NCI-H82 treated with DMSO at 0.1 percent for 48 hours (cell line): ENCODE data around the gene GNPAT.
"Not testable (repeated sequence)": the region's sequence is repeated elsewhere in the genome, so short reads cannot be mapped to it uniquely, and the experiment has no call there.

ENCODE experiments used
- DNase-seq: peaks from one replicate; lab custom pipeline; 2025; ENCODE audit not compliant: unreplicated experiment; lab: John Stamatoyannopoulos, UW

Gene GNPAT

DNA sequence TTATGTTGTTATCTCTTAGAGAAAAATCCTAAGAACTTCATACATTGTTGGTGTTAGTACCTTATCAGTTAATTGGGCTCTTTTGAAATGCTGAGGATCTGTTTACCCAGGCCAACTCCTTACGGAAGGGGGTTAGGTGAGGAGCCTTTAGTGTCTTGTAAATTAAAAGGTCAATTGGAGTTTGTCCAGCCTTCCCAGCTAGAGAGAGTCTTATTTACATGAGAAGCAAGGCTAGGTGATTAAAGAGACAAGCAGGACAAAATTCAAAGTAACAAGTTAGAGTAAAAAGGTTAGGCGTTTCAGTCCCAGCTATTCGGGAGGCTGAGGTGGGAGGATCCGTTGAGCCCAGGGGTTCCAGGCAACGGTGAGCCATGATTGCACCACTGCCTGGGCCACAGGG, 28.7 kb upstream of the GNPAT start:
- DNase-seq = not testable (repeated sequence)

- no peak for DNase-seq
Measured at GRCh38 chr1:231213831-231214573, 27.0 kb upstream of the GNPAT start.

GRCh38 chr1:231214918-231215680, 25.9 kb upstream of the GNPAT start:
- DNase-seq = no peak

DNA sequence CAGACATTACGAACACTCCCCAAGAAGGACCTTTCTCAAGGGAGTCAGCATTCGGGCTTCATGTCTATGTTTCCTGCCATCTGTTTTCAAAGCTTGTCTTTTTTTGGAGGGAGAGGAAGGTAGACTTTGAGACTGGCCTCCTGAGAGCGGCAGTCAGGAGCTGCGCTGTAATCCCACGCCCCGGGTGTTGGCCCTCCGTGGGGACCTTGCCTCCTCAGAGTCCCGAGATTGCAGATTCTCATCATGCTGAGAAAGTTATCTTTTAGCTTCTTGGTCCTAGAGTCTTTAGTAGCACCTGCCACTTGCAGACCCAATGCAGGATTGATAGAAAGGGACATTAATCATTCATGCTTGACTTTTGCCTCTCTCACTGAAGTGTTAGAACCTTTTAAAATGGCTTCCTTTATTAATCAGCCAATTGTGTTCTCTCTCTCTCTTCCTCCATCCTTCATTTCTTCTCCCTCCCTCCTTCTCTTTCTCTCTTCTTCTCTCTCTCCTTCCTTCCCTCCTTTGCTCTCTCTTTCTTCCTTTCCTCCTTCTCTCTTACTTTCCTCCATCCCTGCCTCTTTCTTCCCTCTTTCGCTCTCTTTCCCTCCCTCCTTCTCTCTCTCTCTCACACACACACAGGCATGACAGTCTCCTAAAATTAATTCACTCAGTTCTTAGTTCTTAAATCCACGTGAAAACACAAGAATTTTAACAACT, 25.2 kb upstream of the GNPAT start:
- DNase-seq = no peak

DNA sequence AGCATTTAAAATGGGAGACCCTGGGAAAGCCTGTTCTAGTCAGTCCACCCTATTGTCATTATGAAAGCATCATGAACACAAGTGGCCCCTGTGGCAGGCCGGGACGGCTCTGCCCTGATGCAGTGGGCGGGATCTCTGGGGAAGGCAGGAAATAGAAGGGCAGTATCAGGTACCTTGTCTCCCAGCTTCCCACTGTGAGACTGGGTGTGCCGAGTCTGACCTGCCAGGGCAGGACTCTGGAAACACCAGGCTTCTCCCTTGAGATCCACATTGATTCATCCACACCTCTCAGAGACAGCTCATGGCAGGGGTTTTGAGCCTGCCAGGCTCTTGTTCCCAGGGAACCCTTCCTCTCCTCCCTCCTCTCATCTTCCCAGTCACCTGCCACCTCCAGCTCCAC, 24.5 kb upstream of the GNPAT start:
- no peak for DNase-seq

DNA sequence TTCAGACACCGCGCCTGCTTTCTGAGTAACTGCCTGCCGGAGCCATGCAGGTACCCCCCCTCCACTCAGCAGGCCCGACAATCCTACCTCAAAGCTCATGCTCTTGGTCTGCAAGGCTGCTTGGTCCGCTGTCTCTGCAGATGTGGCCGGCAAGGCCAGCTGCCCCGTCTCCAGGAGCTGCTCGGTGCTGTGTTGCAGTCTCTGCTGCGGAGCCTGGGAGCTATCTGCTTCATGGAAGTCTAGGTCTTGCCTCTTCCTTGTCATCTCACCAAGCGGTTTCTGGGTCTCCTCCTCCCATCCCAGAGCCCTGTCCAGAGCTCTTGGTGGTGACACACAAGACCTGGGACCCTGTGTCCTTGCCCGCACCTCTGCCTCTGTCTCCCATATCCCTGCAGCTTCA, 24.0 kb upstream of the GNPAT start:
- no peak for DNase-seq

GRCh38 chr1:231218078-231218477, 22.9 kb upstream of the GNPAT start:
- DNase-seq = no peak

DNA sequence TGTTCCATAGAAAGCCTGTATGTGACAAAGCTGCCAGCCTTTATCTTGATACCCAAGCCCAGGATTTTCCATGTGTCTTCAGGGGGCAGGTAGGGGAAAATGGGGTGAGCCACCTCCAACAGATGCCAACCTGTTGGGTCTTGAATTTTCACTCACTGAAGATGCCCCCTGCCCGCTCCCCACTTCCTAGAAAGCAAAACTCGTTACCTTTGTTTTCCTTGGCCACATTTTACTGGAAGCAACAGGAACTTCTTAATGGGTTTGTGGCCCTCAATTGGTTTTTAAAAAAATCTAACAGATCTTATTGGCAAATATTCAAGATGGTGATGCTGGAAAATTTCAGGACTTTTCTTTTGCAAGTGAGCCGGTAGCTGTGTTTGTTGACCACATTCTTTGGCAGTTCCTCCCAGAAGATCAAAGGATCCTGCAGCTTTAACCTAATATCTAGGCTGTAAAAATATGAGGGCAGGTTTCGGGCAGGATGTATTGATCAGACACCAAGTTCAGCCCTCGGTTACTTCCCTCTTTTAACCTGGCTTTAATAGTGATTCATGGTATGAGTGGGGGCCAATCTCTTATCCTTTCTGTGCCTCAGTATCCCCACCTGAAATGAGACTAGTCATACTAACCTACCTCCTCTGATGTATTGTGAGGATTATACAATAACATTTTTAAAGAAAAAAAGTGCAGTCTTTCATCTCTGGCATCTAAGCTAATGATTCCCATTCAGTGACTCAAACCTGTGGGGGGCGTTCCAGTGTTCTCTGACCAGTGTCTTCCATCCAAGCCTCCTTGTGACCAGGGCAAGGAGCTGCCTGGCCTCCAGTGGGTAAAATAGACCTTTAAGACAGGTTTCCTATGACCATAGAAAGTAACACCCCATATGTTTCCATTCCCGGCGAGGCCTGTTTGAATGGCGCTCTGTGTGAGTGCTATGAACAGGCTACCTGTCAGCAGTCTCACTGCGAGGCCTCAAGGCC, 21.3 kb upstream of the GNPAT start:
- DNase-seq = no peak

GRCh38 chr1:231220801-231221200, 20.2 kb upstream of the GNPAT start:
- DNase-seq = no peak

GRCh38 chr1:231226156-231226555, 14.9 kb upstream of the GNPAT start:
- DNase-seq = no peak

DNA sequence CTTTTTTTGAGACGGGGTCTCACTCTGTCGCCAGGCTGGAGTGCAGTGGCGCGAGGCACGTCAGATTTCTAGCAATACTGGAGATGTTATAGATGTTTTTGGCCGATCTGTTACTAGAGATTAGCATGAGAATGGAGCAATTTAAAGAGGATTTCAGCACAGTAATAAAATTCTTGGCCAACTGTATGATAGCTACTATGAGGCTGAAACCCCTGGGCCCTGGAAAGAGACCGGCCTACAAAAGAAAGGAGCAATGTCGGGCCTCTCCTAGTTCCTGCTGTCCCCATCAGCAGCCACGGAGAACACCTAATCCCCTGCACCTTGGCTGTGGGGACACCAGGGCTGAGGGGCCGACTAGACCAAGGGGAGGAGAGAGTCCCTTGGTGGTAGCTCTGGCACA, 9.5 kb upstream of the GNPAT start:
- DNase-seq = no peak

GRCh38 chr1:231232870-231233734, 7.9 kb upstream of the GNPAT start:
- DNase-seq = no peak

DNA sequence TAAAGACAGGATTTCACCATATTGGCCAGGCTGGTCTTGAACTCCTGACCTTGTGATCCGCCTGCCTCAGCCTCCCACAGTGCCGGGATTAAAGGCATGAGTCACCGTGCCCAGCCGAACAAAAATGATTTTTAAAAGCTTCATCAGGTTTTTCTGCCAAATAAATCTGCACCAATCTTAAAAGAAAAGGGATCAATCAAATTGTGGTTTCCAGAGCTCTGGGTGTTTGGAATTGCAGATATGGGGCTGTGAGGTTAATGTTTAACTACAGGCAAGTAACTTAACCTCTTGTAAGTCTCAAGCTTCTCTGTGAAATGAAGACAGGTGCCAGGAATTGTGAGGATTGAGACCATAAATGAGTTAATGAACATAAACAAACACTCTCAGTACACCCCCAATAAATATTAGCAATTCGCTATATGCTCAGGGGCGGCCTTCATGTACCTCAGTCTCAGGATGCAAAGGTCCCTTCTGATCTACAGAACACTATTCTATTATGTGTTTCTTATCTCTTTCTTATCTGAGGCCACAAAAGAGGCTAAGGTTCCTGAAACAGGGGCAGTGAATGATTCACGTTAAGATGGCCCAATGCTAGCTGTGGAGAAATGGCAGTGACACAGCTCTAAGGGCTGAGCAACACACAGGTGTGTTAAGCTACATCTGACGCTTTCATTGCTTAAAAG, 7.1 kb upstream of the GNPAT start:
- DNase-seq = no peak

- DNase-seq = no peak
Measured at GRCh38 chr1:231234506-231234905, 6.5 kb upstream of the GNPAT start.

DNA sequence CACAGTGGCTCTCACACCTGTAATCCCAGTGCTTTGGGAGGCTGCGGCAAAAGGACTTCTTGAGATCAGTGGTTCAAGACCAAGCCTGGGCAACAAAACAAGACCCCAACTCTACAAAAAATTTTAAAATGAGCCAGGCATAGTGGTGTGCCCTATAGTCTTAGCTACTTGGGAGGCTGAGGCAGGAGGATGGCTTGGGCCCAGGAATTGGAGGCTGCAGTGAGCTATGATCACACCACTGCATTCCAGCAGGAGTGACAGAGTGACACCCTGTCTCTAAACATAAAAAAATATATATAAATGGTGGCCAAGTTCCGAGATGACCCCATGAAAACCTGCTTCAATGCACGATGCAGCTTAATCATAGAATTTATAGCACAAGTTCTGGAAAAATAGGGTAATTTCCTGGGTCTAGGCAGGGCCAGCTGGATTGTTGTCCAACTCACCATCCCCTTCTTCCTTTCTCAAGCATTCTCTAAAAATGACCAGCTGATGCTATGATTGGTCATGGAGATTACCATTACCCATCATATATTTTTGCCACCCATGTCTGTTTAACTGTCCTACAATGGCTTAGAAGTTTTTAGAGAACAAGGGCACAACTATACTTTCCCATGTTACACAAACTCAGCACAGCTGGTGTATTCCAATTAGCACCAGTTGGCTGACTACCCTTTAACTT, 5.3 kb upstream of the GNPAT start:
- no peak for DNase-seq

GRCh38 chr1:231236208-231236591, 4.8 kb upstream of the GNPAT start:
- DNase-seq = no peak

DNA sequence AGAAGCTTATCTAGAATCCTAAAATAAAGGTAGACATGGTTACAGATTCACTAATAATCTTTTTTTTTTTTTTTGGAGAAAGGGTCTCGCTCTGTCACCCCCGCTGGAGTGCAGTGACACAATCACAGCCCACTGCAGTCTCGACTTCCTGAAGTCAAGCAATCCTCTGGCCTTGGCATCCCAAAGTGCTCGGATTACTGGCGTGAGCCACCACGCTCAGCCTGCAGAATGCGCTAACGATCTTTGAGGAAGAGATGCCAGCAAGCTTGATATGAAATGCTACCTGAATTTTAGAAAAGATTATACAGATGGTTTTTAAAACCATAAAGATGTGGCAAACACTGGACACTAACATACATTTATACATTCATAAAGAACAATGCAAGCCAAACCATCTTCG, 4.1 kb upstream of the GNPAT start:
- no peak for DNase-seq

- no peak for DNase-seq
Measured at GRCh38 chr1:231238298-231238697, 2.7 kb upstream of the GNPAT start.

GRCh38 chr1:231240531-231240882, 505 bp upstream of the GNPAT start:
- DNase-seq = no peak
